GM19351 (cell line): ENCODE measurements around the gene ANKRD33.
"Not testable (repeated sequence)": the region's sequence is repeated elsewhere in the genome, so short reads cannot be mapped to it uniquely, and the experiment has no call there.

Source experiments
- ATAC-seq: cut with Tn5 transposase; IDR thresholded peaks from one replicate; pipeline ENCODE4 v1.9.1; 2021; ENCODE audit warnings: mild to moderate bottlenecking, moderate library complexity; ENCODE audit not compliant: unreplicated experiment

Gene ANKRD33

DNA sequence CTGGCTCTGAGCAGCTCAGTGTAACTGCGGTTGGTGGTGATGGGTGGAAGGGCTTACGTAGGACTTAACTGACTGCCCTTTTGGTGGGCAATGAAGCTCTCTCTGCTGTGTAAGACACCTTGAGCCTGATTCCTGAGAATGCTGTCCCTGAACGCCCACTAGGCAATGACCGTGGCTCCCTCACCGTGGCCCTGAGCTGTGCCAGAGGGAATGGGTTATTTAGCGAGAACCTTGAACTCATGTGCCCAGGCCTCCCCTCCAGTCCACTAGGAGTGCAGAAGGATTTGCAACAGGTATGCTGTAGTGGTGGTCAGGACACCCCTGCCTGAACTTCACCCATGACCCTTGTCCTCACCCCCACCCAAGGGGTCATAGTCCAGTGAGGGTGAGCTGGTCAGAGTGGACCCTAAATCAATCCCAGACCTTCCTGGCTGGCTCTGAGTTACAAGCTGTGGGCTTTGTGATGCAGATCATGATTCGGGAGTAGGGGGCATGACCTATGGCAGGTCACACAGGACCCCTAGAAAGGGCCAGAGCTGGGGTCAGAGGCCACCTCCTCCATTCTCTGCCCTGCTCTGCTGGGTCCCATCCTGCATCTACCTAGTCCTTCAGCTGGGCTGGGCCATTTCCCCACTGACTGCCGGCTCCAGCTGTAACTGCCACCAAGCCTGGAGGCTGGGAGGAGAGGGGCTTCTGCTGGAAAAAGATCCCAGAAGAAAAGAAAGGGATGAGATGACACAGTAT lies 14.5 kb upstream of the ANKRD33 start:
- no peak for ATAC-seq

DNA sequence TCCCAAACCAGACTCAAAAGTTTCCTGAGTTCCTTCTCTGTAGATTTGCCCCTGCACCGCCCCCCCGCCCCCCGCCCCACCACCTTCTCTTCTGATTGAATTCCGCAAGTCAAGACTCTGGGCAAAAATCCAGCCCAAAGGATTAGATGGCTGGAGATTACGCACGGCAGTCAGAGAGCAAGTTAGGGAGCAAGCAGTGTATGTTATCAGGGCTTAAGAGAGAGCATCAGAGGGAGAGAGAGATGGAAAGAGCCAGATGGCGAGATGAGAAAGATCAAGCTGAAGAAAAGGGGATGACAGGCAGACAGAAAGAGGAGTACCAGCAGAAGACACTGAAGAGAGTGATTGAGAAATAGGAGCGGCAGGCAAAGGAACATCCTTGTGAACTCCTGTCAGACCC lies 13.9 kb upstream of the ANKRD33 start:
- ATAC-seq = no peak

DNA sequence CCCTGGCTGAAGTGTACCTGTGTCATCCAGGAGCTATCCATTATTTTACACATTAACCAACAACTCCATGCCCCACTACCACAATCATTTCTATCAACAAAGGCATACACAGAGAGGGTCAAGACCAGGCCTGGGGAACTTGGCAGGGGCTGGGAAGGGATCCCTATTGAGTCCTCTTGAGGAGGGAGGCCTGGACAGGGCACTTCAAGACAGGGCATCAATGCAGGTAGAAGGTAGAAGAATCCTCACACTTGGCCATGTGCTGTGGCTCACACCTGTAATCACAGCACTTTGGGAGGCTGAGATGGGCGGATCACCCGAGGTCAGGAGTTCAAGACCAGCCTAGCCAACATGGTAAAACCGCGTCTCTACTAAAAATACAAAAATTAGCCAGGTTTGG lies 13.4 kb upstream of the ANKRD33 start:
- no peak for ATAC-seq

DNA sequence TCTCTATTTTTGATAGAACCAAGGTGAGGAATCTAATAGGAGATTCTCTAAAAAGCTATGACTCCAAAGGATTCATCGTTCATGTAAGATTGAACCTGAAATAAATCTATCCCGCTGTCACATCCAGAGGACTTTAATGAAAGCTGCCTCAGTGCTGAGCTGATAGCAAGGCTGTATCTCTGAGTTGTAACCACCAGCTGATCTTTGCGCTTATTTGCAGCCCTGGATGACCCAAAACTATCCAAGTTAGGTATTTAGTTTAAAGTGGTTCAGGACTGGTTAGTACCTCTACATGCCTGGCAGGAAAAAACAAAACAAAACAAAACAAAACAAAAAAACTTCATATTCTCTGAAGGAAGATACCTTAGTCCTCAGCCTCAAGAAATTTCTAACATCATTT lies 8.8 kb upstream of the ANKRD33 start:
- ATAC-seq = no peak

DNA sequence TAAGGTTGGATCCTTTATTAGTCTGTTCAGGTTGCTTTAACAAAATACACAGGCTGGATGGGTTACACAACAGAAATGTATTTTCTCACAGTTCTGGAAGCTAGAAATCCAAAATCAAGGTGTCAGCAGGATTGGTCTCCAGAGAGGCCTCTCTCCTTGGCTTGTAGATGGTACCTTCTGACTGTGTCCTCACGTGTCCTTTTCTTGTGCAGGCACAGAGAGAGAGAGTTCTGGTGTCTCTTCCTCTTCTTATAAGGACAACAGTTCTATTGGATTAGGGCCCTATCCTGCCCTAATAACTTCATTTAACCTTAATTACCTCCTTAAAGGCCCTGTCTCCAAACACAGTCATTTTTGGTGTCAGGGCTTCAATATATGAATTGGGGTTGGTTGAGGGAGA lies 4.6 kb upstream of the ANKRD33 start:
- ATAC-seq = no peak

DNA sequence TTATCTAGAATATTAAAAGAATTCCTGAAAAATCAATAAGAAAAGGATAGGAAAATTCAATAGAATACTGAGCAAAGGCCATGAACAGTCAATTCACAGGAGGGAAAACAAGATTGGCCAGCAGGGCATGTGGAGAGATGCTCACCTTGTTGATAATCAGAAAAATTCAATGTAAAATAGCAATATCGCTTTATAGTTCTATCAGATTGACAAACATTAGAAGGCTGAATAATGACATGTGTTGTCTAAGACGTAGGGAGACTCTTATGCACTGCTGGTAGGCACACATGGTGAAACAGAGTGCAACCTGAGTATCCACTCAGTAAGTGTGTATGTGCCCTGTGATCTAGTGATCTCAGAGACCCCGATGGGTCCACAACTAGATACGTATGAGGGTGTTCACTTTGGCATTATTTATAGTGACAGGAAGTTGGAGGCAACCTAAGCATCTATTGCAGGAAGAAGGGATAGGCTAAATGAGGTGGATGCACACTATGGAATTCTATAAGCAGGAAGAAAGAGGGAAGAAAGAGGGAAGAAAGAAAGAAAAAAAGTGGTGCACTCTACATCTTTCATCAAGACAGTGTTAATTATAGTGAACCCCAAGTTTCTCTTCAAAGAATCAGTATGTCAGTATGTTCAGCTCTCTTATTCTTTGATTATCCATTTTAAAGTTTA lies 3.8 kb upstream of the ANKRD33 start:
- ATAC-seq = no peak

DNA sequence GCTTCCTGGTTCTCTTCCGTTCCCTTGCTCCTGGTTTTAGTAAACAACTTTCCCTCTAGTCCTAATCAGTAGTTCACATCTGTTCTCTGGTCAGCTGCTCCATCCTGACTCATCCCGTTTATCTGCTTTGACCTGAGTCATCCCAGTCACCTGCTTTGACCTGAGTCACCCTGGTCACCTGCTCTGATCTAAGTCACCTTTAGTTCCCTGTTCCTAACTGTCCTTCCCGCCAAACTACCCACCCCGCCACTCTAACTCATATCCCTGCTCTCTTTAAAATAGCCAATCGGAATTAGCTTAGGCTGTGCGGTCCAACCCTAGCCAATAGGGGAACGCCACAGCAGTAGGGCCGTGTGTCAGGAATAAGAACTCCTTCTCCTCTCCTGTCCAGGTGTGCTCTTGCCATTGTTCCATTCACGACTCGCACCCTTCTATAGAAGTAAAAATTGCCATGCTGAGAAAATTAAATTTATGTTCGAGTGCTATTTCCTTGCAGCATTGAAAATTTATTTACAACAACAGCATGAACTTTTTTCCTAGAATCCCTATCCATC lies 3.1 kb upstream of the ANKRD33 start:
- no peak for ATAC-seq

DNA sequence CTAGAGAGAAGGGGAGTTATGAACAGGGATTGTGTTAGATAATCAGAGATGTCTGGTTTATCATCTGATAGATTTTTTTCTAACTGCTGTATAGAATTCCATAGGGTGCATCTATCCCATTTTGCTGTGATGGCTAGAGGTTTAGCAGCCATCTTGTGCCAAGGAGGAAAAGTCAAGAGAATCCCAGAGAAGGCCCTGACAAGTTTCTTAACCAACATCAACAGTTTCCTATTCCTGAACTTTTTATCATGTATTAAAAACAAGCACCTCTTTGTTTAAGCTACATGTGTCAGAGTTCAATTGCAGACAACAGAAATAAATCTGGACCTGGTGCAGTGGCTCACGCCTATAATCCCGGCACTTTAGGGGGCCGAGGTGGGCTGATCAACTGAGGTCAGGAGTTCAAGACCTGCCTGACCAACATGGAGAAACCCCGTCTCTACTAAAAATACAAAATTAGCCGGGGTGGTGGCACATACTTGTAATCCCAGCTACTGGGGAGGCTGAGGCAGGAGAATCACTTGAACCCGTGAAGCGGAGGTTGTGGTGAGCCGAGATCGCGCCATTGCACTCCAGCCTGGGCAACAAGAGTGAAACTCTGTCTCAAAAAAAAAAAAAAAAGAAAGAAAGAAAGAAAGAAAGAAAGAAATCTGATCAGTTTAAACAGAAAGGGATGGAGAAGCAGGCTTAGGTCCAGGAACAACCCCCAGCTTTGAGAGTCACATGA lies 2.4 kb upstream of the ANKRD33 start:
- ATAC-seq = not testable (repeated sequence)

DNA sequence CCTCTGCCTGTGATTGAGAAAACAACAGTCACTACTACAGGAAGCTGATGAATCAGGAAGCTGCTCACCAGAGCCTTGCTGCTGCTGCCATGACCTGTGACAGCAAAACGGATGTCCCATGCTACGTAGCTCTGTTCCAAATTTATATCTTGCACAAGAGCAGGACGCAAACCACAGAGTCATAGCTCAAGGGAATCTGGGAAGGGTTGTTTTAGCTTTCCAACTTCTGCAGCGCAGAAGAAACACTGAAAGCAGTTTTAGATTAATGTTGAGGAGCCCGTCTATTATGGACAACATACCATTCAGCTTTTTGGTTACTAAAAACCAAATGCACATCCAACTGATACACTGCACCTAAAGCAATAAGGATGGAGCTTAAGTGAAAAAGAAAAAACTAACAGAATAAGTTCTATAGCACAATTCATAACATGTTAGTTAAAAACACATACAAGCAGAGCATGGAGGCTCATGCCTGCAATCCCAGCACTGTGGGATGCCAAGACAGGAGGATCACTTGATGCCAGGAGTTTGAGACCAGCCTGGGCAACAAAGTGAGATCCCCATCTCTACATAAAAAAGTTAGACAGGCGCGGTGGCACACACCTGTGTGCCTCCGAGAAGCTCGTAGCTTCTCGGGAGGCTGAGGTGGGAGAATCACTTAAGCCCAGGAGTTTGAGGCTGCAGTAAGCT lies 1.7 kb upstream of the ANKRD33 start:
- ATAC-seq = no peak

DNA sequence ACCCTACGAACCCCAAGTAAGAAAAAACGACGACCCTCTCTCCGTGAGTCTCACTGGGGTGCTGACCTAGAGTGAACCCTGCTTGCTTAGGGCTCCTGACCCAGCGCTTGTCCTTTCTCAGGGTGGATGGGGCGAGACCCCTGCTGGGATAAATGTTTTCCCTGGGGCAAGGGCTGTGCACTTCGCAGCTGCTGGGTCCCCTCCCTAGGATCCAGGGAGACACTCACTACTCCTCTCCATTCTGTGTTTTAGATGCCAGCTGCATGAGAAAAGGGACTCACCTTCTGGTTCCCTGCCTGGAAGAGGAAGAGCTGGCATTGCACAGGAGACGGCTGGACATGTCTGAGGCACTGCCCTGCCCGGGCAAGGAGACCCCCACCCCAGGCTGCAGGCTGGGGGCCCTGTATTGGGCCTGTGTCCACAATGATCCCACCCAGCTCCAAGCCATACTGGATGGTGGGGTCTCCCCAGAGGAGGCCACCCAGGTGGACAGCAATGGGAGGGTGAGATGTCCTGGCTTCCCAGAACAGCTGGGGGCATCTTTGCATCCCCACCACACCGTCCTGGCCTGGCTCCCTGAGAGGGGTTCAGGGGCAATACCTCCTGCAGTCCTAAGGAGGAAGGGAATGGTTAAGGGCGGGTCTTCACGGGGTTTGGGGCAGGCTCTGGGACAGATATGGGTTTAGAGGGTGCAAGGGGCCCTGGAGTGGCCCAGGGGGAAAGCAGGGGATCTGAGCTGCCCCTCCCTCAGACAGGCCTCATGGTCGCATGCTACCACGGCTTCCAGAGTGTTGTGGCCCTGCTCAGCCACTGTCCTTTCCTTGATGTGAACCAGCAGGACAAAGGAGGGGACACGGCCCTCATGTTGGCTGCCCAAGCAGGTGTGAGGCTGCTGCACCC lies 663 bp downstream of the ANKRD33 start:
- ATAC-seq = no peak

DNA sequence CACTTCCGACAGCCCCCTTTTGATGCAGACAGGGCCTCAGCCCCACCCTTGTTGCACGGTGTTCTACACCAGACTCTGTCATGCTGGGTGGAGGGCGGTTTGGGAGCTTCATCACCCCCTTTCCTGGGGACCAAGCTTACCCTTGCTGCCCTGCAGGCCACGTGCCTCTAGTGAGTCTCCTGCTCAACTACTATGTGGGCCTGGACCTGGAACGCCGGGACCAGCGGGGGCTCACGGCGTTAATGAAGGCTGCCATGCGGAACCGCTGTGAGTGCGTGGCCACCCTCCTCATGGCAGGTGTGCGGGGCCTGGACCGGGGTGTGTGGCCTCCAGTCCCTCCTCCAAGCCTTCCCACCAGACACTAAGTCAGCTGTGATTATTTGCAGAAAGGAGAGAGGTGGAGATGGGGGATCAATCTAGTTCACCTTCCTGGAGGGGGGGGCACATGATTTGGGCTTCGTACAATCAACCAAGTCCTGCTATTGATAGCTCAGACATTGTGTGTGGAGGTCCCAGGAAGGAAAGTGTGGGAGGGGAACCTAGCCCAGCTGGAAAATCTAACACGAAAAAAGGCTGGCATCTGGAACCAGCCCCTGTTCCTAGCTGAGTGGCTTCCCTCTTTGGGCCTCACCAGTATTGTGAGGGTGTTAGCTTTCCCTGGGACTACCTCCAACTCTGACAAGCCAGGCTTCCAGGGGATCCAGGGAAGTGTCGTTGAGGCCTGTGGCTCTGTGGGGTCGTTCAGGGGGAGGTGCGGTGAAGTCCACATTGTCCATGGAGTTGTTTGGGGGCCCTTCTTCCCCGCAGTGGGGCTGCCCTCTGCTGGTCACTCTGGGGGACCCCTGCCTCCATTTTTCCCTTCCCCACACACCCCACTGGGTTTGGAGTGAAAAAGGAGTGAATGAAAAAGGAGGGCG lies 1.6 kb downstream of the ANKRD33 start:
- ATAC-seq = no peak

DNA sequence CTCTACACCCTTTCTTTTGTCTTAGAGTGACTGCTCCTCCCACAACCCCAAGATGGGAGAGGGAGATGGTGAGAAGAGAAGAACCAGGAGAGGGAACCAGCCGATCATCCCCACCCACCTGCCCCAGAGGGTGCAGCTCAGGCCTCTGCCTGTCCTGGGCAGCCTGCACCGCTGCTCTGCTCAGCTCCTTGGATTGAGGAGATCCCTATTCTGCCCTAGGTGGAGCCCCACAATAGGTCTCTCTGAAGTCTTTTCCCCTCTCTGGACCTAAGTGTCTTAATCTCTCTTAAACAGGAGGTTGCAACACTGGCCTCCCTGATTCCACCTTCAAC lies 2.2 kb downstream of the ANKRD33 start:
- no peak for ATAC-seq

DNA sequence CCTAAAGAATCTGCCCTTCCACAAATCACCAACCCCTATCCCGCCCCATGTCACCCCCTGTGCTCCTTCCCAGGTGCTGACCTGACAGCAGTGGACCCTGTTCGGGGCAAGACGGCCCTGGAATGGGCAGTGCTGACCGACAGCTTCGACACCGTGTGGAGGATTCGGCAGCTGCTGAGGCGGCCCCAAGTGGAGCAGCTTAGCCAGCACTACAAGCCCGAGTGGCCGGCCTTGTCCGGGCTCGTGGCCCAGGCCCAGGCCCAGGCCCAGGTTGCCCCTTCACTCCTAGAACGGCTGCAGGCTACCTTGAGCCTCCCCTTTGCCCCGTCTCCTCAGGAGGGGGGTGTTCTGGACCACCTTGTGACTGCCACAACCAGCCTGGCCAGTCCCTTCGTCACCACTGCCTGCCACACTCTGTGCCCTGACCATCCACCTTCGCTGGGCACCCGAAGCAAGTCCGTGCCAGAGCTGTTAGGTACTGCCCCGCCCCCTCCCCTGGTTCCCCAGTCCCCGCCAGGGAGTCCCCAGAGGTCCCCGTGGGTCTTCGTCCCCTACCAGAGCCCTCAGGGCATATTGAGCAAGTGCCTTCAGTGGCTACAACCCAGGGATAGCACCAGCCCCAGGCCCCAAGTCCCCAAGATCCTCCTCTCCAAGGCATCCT lies 2.7 kb downstream of the ANKRD33 start:
- no peak for ATAC-seq

DNA sequence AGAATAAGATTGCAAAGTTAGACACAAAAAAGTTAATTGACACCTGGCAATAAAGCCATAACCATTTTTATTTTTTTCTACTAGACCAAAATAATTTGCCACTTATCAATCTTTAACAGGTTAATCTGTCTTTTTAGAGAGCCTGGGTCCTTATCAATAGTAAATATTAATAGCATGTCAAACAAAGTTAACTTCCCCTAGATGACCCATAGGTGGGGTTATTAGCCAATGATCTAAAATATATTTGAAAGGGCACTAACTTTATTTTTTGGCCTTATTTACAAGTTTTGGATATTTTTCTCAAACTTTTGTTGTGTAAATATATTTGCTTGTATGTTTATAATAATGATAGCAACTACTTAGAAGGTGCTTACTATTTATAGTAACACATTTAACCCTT lies 3.9 kb downstream of the ANKRD33 start:
- no peak for ATAC-seq

DNA sequence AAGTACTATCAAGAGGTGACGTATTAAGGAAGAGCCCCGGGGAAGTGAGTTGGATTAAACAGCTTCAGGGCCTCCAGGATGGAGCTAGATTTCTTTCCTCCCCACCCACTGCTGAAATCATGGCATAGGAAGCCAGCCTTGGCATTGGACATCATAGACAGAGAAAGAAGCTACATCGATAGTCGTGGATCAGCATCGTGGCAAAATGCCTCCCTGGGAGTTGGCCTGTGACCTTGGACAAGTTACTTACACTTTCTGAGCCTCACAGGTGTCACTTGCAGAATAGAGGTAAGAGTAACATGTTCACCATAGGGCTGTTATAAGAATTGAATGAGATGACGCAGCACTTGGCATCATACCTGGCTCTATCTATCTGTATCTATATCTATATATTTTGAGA lies 5.9 kb downstream of the ANKRD33 start:
- no peak for ATAC-seq

DNA sequence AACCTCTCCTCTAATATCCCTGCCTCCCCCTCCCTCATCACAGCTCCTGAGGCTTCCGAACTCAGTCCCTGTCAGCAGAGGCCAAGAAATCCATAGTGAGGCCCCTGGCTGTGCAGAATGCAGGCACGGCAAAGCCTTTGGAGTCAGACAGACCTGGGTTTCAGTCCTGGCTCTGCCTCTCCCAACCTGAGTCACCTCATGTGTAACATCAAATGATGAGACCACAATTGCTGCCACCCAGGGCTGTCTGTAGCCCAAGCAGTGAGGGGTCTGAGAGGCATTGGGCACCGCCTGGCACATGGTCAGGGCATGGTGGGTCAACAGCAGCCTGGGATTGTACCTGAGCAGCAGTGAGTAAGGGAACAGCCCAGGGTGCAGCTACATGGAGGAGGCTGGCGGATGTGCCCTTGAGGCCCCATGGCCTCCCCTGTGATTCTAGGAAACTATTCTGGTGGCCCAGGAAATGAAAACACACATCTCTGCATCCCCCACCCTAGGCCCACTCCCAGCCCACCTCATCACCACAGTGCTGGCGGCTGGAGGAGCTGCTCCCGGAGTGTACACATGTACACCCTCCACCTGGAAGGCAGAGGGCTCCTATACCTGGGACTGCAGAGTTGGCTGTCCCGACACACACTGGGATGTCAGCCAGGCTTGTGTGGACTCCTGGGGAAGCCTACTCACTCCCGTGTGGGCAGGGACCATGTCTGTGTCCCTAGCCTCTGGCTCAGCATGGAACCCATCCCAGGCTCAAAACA lies 7.7 kb downstream of the ANKRD33 start:
- no peak for ATAC-seq

DNA sequence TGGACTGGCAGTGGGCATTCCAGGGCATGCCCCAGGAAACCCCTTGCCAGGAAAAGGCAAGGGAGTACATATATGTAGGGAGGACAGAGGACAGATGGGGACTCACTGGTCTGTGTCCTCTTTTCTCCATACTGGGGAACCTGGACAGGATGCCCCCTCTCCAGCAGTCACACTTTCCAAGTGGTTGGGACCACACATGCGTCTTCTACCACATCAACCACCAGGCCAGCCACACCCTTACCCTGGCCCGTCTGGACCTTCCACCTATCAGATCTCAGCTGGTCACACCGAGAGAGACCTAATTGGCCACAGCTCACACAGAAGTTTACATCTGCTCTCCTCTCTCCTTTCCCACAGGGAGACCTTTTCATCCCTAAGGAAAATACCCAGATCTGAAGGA lies 8.3 kb downstream of the ANKRD33 start:
- no peak for ATAC-seq

DNA sequence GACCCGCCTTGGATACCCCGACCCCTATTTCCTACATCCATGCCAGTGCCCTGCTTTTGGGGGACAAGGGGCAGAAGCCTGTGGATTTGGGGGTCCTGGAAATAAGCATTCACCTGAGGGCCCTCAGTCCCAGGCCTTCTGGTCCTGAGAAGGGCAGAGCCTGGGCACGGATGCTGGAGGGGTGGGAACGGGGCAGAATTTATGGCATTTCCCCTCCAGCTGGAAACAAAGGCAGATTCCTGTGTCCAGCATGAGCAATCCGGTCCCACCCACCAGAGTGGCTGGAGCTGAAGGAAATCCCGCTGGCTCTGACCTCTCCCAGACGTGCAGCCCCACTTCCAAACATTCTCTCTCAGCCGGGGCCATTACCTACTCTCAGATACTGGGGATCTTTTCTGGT lies 9.3 kb downstream of the ANKRD33 start:
- ATAC-seq = no peak
